H1 (cell line): ENCODE measurements around the gene MAP6. TPM values are rescaled to one million over a fixed set of nuclear protein-coding genes. Genes with fewer than 3 reads are reported as not detected.

ENCODE experiments used
- CBX8 ChIP-seq: fragments of 300-800, 300-1000 bp; sonication (generic); IDR thresholded peaks from 2 replicates; pipeline ENCODE4 v1.7.1; 2016; ENCODE audit warnings: low read depth, low read length, borderline replicate concordance
- RAD21 ChIP-seq, 2 experiments: IDR thresholded peaks in 1 of 2; conservative IDR thresholded peaks in 1 of 2; 2 replicates each; pipeline ENCODE4 v1.6.1; 2011; ENCODE audit warnings: low read depth in 2 of 2, low read length in 2 of 2, improper control_type of control experiment in 1 of 2, inconsistent platforms in 1 of 2, mild to moderate bottlenecking in 1 of 2, moderate library complexity in 1 of 2
- RBBP5 ChIP-seq: IDR thresholded peaks from 2 replicates; pipeline ENCODE4 v1.7.1; 2012; ENCODE audit warnings: low read depth, mild to moderate bottlenecking, inconsistent platforms, low read length, moderate library complexity, borderline replicate concordance
- polyA plus RNA-seq, 7 experiments: library from polyadenylated mRNA; depleted of rRNA in 3 of 7; stranded (reverse) in 5 of 7; unstranded in 2 of 7; fragments of >200 nt in 5 of 7; fragments of 200-250 nt in 2 of 7; gene quantifications; 1 replicate in 5 of 7; 2 replicates in 1 of 7; 4 replicates in 1 of 7; pipeline versions ENCODE4 v1.2.1 to v1.2.3, GENCODE V29; 2011 to 2013; ENCODE audit warnings: missing spikeins in 2 of 7, mixed read lengths in 2 of 7
- total RNA-seq: library from RNA; stranded (reverse); fragmentation: NEBNext Ultra II Directional; extraction: Animal tissue kit (Norgen Biotek cat#: 25700); gene quantifications from 2 replicates; pipeline ENCODE4 v1.2.1, GENCODE V29; 2021

Gene MAP6
- total and polyA plus RNA-seq, 2 of the 8 experiments (the other 6 are each of a cell fraction or from before 2014, with no cell fraction given), result 0.54 to 0.89 TPM

- TF ChIP-seq RAD21 (IDR thresholded peaks at IDR 0.05 in 1 of 2, conservative IDR thresholded peaks at IDR 0.05 in 1 of 2; ENCODE audit: low read depth in 2 of 2, low read length in 2 of 2) (no peak), RBBP5 (no peak), CBX8 (no peak)
These were observed 26.3 kb downstream of the MAP6 start (continued) for GRCh38 chr11:75642402-75643113.
